GM12865 (cell line): ENCODE data around the gene IREB2.

Experiments used
- DNase-seq: peaks from one replicate; pipeline ENCODE4 v3.0.0; 2010; ENCODE audit warnings: low read depth
- H3K4me3 ChIP-seq: 2 replicates; pipeline ENCODE4 v1.5.1; 2011; ENCODE audit warnings: mild to moderate bottlenecking, low read depth, low read length, control low read depth
- CTCF ChIP-seq: IDR thresholded peaks from 2 replicates; pipeline ENCODE4 v1.5.1; 2011; ENCODE audit warnings: low read length, control low read depth, low read depth, inconsistent platforms; ENCODE audit not compliant: insufficient read depth; ENCODE audit errors: missing control alignments

Gene IREB2

GRCh38 chr15:78541744-78542034 lies 103.7 kb downstream of the IREB2 start:
- TF ChIP-seq CTCF = no peak
- H3K4me3 ChIP-seq = peak overlapping the region; percentile 94
- DNase-seq = no peak

- TF ChIP-seq CTCF = no peak
- no peak overlapping the region for H3K4me3 ChIP-seq
Measured at GRCh38 chr15:78542647-78543046, 104.6 kb downstream of the IREB2 start.

GRCh38 chr15:78550194-78550593 lies 112.2 kb downstream of the IREB2 start:
- TF ChIP-seq CTCF = no peak
- DNase-seq = no peak

More at GRCh38 chr15:78542647-78543046, 104.6 kb downstream of the IREB2 start:
- DNase-seq = no peak

DNA sequence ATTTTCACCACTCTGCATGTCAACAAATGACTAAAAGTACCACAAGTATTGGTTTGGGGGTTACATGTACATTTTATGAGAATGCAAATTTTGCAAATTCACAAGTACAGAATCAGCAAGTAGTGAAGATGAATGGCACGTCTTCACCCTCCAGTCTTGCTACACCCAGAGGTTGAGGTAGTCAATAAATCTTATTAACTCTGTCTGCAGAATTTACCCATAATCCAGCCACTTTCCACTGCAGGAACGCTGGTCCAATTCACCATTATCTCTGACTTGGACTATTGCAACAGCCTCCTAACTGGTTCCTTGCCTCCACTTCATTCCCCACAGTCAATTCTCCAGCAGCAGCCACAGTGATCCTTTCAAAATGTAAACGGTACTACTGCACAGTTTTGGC lies 112.8 kb downstream of the IREB2 start:
- H3K4me3 ChIP-seq = no peak overlapping the region
- DNase-seq = no peak
- no peak for TF ChIP-seq CTCF

More at GRCh38 chr15:78550194-78550593, 112.2 kb downstream of the IREB2 start:
- H3K4me3 ChIP-seq = no peak overlapping the region
